Measurements from ENCODE around the gene LAYN. TPM values are rescaled to one million over a fixed set of nuclear protein-coding genes. Genes with fewer than 3 reads are reported as not detected.

The LAYN gene
- total and polyA plus RNA-seq, 2 of the 4 experiments (the other 2 are of a cell fraction) = 92.5 to 118 TPM

- Histone ChIP-seq H3K27me3 (ENCODE audit: control insufficient read depth, insufficient read depth, low read length) (no peaks in the 10 kb centered on the region), H3K9me1 (ENCODE audit: insufficient read depth, low read length) (peaks cover 9% of the 10 kb centered on the region), H2AFZ (replicated peaks; ENCODE audit: low read length, poor library complexity) (peak overlapping the region; percentile 88), H3K14ac (replicated peaks; ENCODE audit: low read depth, low read length) (peak overlapping the region; percentile 97), H3K23ac (ENCODE audit: low read depth, low read length) (peak overlapping the region; percentile 50; the same call in 1 of the 2 replicates), H3K9me3 (ENCODE audit: control insufficient read depth, insufficient read depth, low read length) (no peaks in the 10 kb centered on the region), H2BK5ac (ENCODE audit: low read depth, low read length, poor library complexity, severe bottlenecking) (peak overlapping the region; percentile 92), H3K9ac (ENCODE audit: low read depth, low read length) (no peak overlapping the region; the same call in 1 of the 2 replicates), H4K8ac (ENCODE audit: low read depth in 2 of 2, low read length in 2 of 2) (peak overlapping the region; percentile 72 to 93), H4K20me1 (ENCODE audit: insufficient read depth, low read length) (no peaks in the 10 kb centered on the region), H3K27ac (ENCODE audit: insufficient read depth, low read length) (peak overlapping the region; percentile 66), H3K36me3 (ENCODE audit: control insufficient read depth, insufficient read depth, low read length) (no peaks in the 10 kb centered on the region), H3K4ac (ENCODE audit: low read depth, low read length) (peak overlapping the region; percentile 92), H3K4me2 (ENCODE audit: low read depth, low read length) (peak overlapping the region; percentile 19; the same call in 1 of the 2 replicates), H2AK5ac (ENCODE audit: low read depth, low read length) (peak overlapping the region; percentile 96), H3K18ac (ENCODE audit: low read depth, low read length) (peak overlapping the region; percentile 77; the same call in 1 of the 2 replicates), H3K56ac (ENCODE audit: extremely low read depth, insufficient read depth, low read length) (peak overlapping the region; percentile 66; the same call in 1 of the 2 replicates), H3K4me3 (ENCODE audit: insufficient read depth, low read depth, low read length) (no peak overlapping the region), H2BK15ac (ENCODE audit: low read depth, low read length) (peak overlapping the region; percentile 98), H4K91ac (ENCODE audit: insufficient read depth, low read depth, low read length) (peak overlapping the region; percentile 76), H3K4me1 (ENCODE audit: control insufficient read depth, insufficient read depth, low read length) (peaks cover 1% of the 10 kb centered on the region; the same call in 1 of the 2 replicates), H2BK20ac (ENCODE audit: low read depth, low read length) (peak overlapping the region; percentile 95), H2AK9ac (replicated peaks; ENCODE audit: low read depth, low read length, poor library complexity) (peak overlapping the region; percentile 53), H2BK120ac (ENCODE audit: low read depth, low read length) (peak overlapping the region; percentile 95), H4K5ac (ENCODE audit: low read depth, low read length) (peak overlapping the region; percentile 58; the same call in 1 of the 2 replicates), H3K79me1 (ENCODE audit: low read depth in 1 of 2, low read length in 2 of 2) (no peaks in the 10 kb centered on the region)
- no TSS peak for BruUV-seq (replicated peaks)
- CTCF ChIA-PET = interaction anchor here (0.8 to 1.3 kb wide), 3 partner anchors 8 to 77 kb away, joined by 3 to 6 read pairs (median 4); no protein-coding TSS in a partner anchor
- POLR2A ChIA-PET (ENCODE audit: unreplicated experiment) = no interaction called here
- dilution Hi-C loops (cut with HindIII; ENCODE audit: low sequenced_read_pairs, unreplicated experiment) (no loop called here), in situ Hi-C loops (cut with MboI; ENCODE audit: low sequenced_read_pairs) (no loop called here), intact Hi-C loops (cut with micrococcal nuclease) (no loop called here)
- TF ChIP-seq RFX5 (IDR thresholded peaks at IDR 0.05; ENCODE audit: low read depth, low read length) = no peak
- peak; percentile 86 for TF ChIP-seq FOS (IDR thresholded peaks at IDR 0.05; ENCODE audit: low read depth, low read length)
- peak; percentile 14; the same call in 1 of the 2 replicates for TF ChIP-seq NFE2L2 (IDR thresholded peaks at IDR 0.05; ENCODE audit: low read depth, low read length)
- TF ChIP-seq RAD21 (IDR thresholded peaks at IDR 0.05; ENCODE audit: low read length) = no peak
- no peak for TF ChIP-seq CHD1 (IDR thresholded peaks at IDR 0.05; ENCODE audit: low read depth, low read length)
- DNase-seq (peak; percentile 95), ATAC-seq (ENCODE audit: low read depth) (peak; percentile 95)
- WGBS, 2 experiments (ENCODE audit: extremely low coverage in 2 of 2, insufficient read length in 1 of 2) = 79% methylated on average over 3 of the region's 9 CpGs; no CpG with 5 or more reads in 1 of the 2 experiments
These were observed 8.7 kb upstream of the LAYN start for GRCh38 chr11:111531687-111532364.

Measured in IMR-90 (cell line).